NT2/D1 (cell line): ENCODE results near the gene RIPOR2.
"Not testable (repeated sequence)": the region's sequence is repeated elsewhere in the genome, so short reads cannot be mapped to it uniquely, and the experiment has no call there.

ENCODE experiments used
- DNase-seq: peaks from one replicate; pipeline ENCODE4 v3.0.0-alpha.2; 2011; ENCODE audit warnings: low read depth, low spot score
- H3K27me3 ChIP-seq: 2 replicates; pipeline ENCODE4 v1.6.0; 2011; ENCODE audit warnings: mild to moderate bottlenecking; ENCODE audit not compliant: insufficient read length, insufficient read depth
- H3K36me3 ChIP-seq: 2 replicates; pipeline ENCODE4 v1.6.1; 2011; ENCODE audit warnings: mild to moderate bottlenecking, low read length, mixed read lengths; ENCODE audit not compliant: insufficient read depth, insufficient read length
- H3K4me1 ChIP-seq: 2 replicates; pipeline ENCODE4 v1.5.1; 2011; ENCODE audit not compliant: insufficient read depth, insufficient read length
- H3K4me3 ChIP-seq: 2 replicates; pipeline ENCODE4 v1.5.1; 2011; ENCODE audit warnings: low read depth; ENCODE audit not compliant: insufficient read length
- H3K9ac ChIP-seq: 2 replicates; pipeline ENCODE4 v1.6.0; 2011; ENCODE audit warnings: low read depth; ENCODE audit not compliant: insufficient read length
- H3K9me3 ChIP-seq: 2 replicates; pipeline ENCODE4 v1.5.1; 2011; ENCODE audit warnings: mild to moderate bottlenecking, low read length; ENCODE audit not compliant: insufficient read depth
- SUZ12 ChIP-seq: IDR thresholded peaks from 2 replicates; pipeline ENCODE4 v1.6.1; 2011; ENCODE audit not compliant: insufficient read length, insufficient read depth; ENCODE audit errors: extremely low read depth
- YY1 ChIP-seq: IDR thresholded peaks from 2 replicates; pipeline ENCODE4 v1.6.1; 2011; ENCODE audit not compliant: insufficient read length, insufficient read depth
- ZNF274 ChIP-seq: IDR thresholded peaks from 2 replicates; pipeline ENCODE4 v1.6.1; 2011; ENCODE audit warnings: mild to moderate bottlenecking, low read depth, low read length

RIPOR2 gene

DNA sequence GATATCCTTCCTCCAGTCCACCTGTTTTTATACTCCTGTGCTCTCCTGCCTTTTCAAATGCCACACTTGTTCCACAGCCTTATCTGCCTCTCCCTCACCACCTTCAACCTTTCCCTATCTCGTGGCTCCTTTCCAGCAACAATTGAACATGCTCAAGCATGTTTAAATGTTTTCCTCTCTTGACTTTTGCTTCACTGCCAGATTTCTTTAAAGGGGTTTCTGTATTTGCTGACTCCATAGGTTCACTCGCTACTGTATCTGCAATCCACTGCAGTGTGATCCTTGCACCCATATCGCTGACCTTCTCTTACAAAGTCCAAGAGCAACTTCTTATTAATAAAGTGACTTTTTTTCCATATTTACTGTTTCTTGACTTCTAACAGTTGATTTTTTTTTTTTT is 172.2 kb downstream of the RIPOR2 start:
- no peak for TF ChIP-seq ZNF274
- no peak for TF ChIP-seq SUZ12
- TF ChIP-seq YY1 = no peak
- DNase-seq = no peak
- H3K27me3 ChIP-seq = no peaks in the 10 kb centered on the region

DNA sequence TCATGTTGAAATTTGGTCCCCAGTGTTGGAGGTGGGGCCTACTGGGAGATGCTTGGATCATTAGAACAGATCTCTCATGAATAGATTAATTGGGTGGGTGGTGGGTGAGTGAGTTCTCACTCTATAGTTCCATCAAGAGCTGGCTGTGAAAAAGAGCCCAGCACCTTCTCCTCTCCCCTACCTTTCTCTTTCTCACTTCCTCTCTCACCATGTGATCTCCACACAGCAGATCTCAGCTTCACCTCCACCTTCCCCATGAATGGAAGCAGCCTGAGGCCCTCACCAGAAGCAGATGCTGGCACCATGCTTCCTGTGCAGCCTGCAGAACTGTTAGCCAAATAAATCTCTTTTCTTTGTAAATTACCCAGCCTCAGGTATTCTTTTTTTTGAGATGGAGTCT is 173.9 kb downstream of the RIPOR2 start:
- no peak for DNase-seq
- Histone ChIP-seq H3K4me3 (no peak overlapping the region), H3K9me3 (no peaks in the 10 kb centered on the region), H3K36me3 (no peaks in the 10 kb centered on the region), H3K27me3 (no peaks in the 10 kb centered on the region), H3K4me1 (no peaks in the 10 kb centered on the region), H3K9ac (no peak overlapping the region)
- TF ChIP-seq ZNF274 (no peak), SUZ12 (no peak), YY1 (no peak)

More for the DNA sequence above, 172.2 kb downstream of the RIPOR2 start:
- Histone ChIP-seq H3K36me3 (no peaks in the 10 kb centered on the region), H3K4me3 (no peak overlapping the region), H3K9ac (no peak overlapping the region), H3K9me3 (no peaks in the 10 kb centered on the region), H3K4me1 (no peaks in the 10 kb centered on the region)

DNA sequence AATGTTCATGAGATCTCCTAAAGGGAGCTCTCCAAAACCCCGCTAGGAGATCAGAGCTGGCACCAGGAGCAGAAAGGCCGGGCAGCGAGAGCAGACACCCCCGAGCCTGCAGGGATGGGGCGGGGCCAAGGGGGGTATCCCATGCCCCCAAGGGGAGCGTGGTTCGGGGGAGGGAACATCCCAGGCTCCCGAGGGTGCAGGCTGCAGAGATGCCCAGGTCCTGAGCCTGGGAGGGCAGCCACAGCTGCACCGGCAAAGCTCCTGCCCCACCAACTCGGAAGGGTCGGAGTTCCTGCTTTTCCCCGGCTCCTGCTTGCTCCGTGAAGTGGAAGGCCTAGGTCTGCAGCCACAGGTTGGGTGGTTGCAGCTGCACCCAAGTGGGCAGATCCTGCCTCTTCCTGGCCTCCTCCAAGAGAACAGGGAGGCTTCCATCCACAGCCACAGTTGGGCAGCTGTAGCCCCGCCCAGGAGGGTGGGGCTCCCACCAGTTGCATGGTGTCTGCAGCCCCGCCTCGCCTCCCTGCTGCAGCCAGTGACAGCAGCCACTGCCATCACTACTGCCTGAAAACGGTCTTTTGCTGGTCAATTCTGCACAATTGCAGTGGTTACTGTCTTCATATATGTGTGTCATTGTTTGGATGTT is 174.4 kb downstream of the RIPOR2 start:
- H3K4me3 ChIP-seq = no peak overlapping the region
- H3K4me1 ChIP-seq = no peaks in the 10 kb centered on the region
- TF ChIP-seq YY1 = no peak
- TF ChIP-seq SUZ12 = no peak
- no peak for TF ChIP-seq ZNF274
- H3K27me3 ChIP-seq = no peaks in the 10 kb centered on the region
- no peaks in the 10 kb centered on the region for H3K36me3 ChIP-seq
- no peak overlapping the region for H3K9ac ChIP-seq
- H3K9me3 ChIP-seq = no peaks in the 10 kb centered on the region
- no peak for DNase-seq

- H3K4me1 ChIP-seq = no peaks in the 10 kb centered on the region
Measured at GRCh38 chr6:24760210-24760609, 175.6 kb downstream of the RIPOR2 start.

DNA sequence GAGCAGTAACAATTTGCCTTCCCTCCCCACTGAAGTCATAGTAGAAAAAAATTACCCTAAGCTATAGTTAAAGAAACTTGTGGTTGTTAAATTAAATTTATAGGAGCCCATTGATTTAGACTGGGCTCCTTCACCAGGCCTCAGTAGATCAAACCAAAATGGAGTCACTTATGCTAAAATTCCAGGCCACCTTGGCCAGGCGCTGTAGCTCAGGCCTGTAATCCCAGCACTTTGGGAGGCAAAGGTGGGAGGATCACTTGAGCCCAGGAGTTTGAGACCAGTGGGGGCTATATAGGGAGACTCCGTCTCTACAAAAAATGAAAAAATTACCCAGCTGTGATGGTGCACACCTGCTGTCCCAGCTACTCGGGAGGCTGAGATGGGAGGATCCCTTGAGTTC is 176.0 kb downstream of the RIPOR2 start:
- no peaks in the 10 kb centered on the region for H3K36me3 ChIP-seq
- H3K9me3 ChIP-seq = no peaks in the 10 kb centered on the region
- no peaks in the 10 kb centered on the region for H3K27me3 ChIP-seq
- no peak overlapping the region for H3K4me3 ChIP-seq
- TF ChIP-seq YY1 = no peak
- TF ChIP-seq ZNF274 = no peak
- TF ChIP-seq SUZ12 = no peak
- H3K4me1 ChIP-seq = no peaks in the 10 kb centered on the region
- no peak for DNase-seq
- H3K9ac ChIP-seq = no peak overlapping the region

More at GRCh38 chr6:24760210-24760609, 175.6 kb downstream of the RIPOR2 start:
- Histone ChIP-seq H3K27me3 (no peaks in the 10 kb centered on the region), H3K36me3 (no peaks in the 10 kb centered on the region), H3K9ac (no peak overlapping the region), H3K9me3 (no peaks in the 10 kb centered on the region), H3K4me3 (no peak overlapping the region)
- DNase-seq = no peak
- TF ChIP-seq ZNF274 (no peak), SUZ12 (no peak), YY1 (no peak)

DNA sequence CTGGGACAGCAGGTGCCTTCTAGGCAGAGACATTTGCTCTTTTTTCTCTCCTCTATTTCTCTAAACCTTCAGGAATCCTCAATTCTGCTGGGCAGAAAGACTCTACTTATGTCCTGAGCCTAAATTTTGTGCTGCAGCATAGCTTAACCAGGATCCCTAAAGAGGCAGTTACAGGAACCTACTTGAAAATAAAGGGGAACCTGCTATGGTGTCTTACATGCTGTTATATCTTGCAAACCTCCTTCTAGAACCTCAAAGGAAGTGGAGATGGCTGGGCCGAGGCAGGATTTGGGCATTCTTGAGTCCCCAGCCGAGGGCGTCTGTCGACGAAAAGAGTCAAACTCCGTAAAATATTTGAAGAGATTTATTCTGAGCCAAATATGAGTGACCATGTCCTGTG is 178.1 kb downstream of the RIPOR2 start:
- Histone ChIP-seq H3K9ac (no peak overlapping the region), H3K9me3 (no peaks in the 10 kb centered on the region), H3K36me3 (no peaks in the 10 kb centered on the region), H3K4me1 (no peaks in the 10 kb centered on the region), H3K27me3 (no peaks in the 10 kb centered on the region), H3K4me3 (no peak overlapping the region)
- no peak for DNase-seq
- no peak for TF ChIP-seq YY1
- TF ChIP-seq ZNF274 = no peak
- TF ChIP-seq SUZ12 = no peak

DNA sequence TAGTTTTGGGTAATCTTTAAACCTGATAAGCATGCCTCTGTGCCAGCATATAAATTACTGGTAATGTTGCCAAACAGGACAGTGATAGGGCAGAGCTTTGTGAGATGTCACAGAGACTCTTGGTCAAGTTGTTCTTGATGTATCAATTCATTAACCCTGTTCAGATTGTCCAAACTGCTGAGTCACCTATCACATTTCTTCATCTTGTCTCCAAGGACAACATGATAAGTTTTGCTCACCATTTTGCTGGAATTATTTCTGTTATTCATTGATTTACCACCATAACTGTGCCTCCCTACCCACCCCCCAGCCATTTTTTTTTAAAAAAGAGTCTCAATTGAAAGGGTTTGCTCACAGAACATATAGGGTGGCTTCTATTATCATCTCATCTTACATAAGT is 180.5 kb downstream of the RIPOR2 start:
- H3K9me3 ChIP-seq = no peaks in the 10 kb centered on the region
- no peak overlapping the region for H3K4me3 ChIP-seq
- no peak overlapping the region for H3K9ac ChIP-seq
- H3K4me1 ChIP-seq = no peaks in the 10 kb centered on the region
- no peak for DNase-seq
- TF ChIP-seq SUZ12 (no peak), ZNF274 (no peak), YY1 (no peak)
- no peaks in the 10 kb centered on the region for H3K36me3 ChIP-seq
- no peaks in the 10 kb centered on the region for H3K27me3 ChIP-seq

DNA sequence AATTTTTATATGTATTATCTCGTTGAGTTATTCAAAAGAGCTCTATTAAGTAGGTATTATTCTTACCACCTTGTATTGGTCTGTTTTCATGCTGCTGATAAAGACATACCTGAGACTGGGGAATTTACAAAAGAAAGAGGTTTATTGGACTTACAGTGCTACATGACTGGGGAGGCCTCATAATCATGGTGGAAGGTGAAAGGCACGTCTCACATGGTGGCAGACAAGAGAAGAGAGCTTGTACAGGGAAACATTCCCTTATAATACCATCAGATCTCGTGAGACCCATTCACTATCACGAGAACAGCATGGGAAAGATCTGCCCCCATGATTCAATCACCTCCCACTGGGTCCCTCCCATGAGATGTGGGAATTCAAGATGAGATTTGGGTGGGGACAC is 181.4 kb downstream of the RIPOR2 start:
- H3K4me1 ChIP-seq, H3K9me3 ChIP-seq, H3K4me3 ChIP-seq, H3K9ac ChIP-seq, H3K36me3 ChIP-seq, H3K27me3 ChIP-seq, DNase-seq: not testable (repeated sequence)
